ENCODE data around the gene SNED1. TPM values are rescaled to one million over a fixed set of nuclear protein-coding genes. Genes with fewer than 3 reads are reported as not detected.

SNED1 gene
- total and polyA plus RNA-seq, 9 of the 15 experiments (the other 6 are each of a cell fraction or from before 2014, with no cell fraction given), result 0.03 to 0.07 (median 0.05) TPM; not detected in 5

DNA sequence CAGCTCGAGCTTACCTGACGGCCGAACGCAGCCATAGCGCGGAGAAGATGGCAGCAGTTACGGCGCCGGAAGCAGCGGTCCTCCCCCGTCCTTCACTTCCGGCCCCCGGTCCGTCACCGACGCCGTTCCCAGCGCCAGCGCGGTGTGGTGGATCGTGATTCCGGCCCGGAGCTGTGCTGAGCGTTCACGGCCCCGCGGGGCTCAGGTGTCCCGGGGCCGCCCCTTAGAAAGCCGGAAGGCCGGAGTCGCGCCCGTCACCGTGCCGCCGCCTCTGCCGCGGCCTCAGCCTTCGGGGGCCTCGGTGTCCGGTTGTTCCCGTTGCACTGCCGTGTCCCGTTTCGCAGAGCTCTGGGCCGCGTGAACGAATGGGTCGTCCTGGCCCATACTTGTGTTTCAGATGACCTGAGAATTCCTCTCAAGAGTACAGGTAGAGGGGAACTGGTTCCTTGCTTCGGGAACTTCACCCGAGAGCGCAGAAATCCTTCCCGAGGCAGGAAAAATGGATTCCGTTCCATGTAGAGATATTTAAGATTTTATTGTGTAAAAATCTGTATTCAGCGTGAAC lies 103.9 kb downstream of the SNED1 start, which contains the start of gene MTERF4 (continued):
- TF ChIP-seq ZBTB9 (CRISPR knock-in tag; IDR thresholded peaks at IDR 0.05) (peak; percentile 28; the same call in 1 of the 2 replicates), MYBL2 (IDR thresholded peaks at IDR 0.05; ENCODE audit: low read depth) (no peak), MYBL2 (CRISPR knock-in tag; IDR thresholded peaks at IDR 0.05; ENCODE audit: borderline replicate concordance) (no peak), ZNF57 (CRISPR knock-in tag; IDR thresholded peaks at IDR 0.05) (no peak), FOXA3 (CRISPR knock-in tag; conservative IDR thresholded peaks at IDR 0.05 in 1 of 2, IDR thresholded peaks at IDR 0.05 in 1 of 2) (no peak), EZH2 (IDR thresholded peaks at IDR 0.05; ENCODE audit: borderline replicate concordance, low read depth, low read length) (no peak), SRSF3 (IDR thresholded peaks at IDR 0.05; ENCODE audit: insufficient read depth, low read length) (no peak), ZNF445 (CRISPR knock-in tag; IDR thresholded peaks at IDR 0.05; ENCODE audit: low read depth) (no peak), POLR3A (IDR thresholded peaks at IDR 0.05; ENCODE audit: borderline replicate concordance, extremely low read depth, insufficient read depth, insufficient read length) (no peak), THRA (IDR thresholded peaks at IDR 0.05) (no peak), ZNF184 (CRISPR knock-in tag; IDR thresholded peaks at IDR 0.05) (no peak), NFIX (CRISPR knock-in tag; IDR thresholded peaks at IDR 0.05; ENCODE audit: low read depth) (no peak), ETS2 (tag; IDR thresholded peaks at IDR 0.05; ENCODE audit: borderline replicate concordance, poor library complexity, severe bottlenecking) (no peak), NR0B1 (IDR thresholded peaks at IDR 0.05; ENCODE audit: partially characterized antibody) (no peak), HIVEP1 (CRISPR knock-in tag; IDR thresholded peaks at IDR 0.05) (0 out of 2 replicates have a peak, but pooled peaks have one; percentile 4), NCOA1 (IDR thresholded peaks at IDR 0.05; ENCODE audit: low read depth) (peak; percentile 97), MXD1 (CRISPR knock-in tag; IDR thresholded peaks at IDR 0.05; ENCODE audit: borderline replicate concordance, poor library complexity, severe bottlenecking) (no peak), ZKSCAN8 (CRISPR knock-in tag; IDR thresholded peaks at IDR 0.05) (no peak)
- TF ChIP-seq, protein P1, sequence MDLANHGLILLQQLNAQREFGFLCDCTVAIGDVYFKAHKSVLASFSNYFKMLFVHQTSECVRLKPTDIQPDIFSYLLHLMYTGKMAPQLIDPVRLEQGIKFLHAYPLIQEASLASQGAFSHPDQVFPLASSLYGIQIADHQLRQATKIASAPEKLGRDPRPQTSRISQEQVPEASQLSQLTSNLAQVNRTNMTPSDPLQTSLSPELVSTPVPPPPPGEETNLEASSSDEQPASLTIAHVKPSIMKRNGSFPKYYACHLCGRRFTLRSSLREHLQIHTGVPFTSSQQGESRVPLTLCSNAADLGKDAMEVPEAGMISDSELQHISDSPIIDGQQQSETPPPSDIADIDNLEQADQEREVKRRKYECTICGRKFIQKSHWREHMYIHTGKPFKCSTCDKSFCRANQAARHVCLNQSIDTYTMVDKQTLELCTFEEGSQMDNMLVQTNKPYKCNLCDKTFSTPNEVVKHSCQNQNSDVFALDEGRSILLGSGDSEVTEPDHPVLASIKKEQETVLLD (IDR thresholded peaks at IDR 0.05), result no peak
- TF ChIP-seq, protein P2, sequence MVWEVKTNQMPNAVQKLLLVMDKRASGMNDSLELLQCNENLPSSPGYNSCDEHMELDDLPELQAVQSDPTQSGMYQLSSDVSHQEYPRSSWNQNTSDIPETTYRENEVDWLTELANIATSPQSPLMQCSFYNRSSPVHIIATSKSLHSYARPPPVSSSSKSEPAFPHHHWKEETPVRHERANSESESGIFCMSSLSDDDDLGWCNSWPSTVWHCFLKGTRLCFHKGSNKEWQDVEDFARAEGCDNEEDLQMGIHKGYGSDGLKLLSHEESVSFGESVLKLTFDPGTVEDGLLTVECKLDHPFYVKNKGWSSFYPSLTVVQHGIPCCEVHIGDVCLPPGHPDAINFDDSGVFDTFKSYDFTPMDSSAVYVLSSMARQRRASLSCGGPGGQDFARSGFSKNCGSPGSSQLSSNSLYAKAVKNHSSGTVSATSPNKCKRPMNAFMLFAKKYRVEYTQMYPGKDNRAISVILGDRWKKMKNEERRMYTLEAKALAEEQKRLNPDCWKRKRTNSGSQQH (CRISPR knock-in tag; IDR thresholded peaks at IDR 0.05), result no peak
